Hippocampal formation (tissue), 2 donors: ENCODE results near the gene PAXX.
"Not testable (repeated sequence)": the region's sequence is repeated elsewhere in the genome, so short reads cannot be mapped to it uniquely, and the experiment has no call there.

Source experiments
- DNase-seq, 2 donors: peaks; one replicate each; lab custom pipeline; 2025; lab: John Stamatoyannopoulos, UW

PAXX gene

DNA sequence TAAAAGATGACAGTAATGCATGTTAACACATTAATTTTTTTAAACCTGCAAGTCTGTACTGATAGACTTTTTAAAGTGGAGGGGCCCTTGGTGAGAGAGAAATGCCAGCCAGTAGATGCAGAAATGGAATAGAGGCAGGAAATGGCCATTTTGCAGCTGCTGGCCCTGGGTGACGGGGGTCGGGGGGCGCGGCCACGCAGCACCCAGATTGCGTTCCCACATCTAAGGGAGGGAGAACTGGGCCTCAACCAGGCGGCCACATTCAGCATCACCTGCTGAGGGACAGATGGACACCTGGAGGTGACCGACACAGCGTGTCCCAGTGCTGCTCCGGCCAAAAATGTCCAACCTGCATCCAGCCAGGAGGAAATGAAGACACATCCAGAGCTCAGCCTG, 10.4 kb downstream of the PAXX start:
- no peak for DNase-seq

DNA sequence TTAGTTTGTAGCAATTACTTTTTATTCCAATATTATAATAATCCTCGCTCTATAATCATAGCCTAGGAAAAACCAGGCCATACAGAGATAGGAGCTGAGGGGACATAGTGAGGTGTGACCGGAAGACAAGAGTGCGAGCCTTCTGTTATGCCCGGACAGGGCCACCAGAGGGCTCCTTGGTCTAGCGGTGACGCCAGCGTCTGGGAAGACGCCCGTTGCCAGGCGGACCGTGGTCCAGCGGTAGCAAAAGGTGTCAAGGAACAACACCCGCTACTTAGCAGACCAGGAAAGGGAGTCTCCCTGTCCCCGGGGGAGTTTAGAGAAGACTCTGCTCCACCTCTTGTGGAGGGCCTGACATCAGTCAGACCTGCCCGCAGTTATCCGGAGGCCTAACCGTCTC, 12.1 kb downstream of the PAXX start:
- not testable (repeated sequence) for DNase-seq

DNA sequence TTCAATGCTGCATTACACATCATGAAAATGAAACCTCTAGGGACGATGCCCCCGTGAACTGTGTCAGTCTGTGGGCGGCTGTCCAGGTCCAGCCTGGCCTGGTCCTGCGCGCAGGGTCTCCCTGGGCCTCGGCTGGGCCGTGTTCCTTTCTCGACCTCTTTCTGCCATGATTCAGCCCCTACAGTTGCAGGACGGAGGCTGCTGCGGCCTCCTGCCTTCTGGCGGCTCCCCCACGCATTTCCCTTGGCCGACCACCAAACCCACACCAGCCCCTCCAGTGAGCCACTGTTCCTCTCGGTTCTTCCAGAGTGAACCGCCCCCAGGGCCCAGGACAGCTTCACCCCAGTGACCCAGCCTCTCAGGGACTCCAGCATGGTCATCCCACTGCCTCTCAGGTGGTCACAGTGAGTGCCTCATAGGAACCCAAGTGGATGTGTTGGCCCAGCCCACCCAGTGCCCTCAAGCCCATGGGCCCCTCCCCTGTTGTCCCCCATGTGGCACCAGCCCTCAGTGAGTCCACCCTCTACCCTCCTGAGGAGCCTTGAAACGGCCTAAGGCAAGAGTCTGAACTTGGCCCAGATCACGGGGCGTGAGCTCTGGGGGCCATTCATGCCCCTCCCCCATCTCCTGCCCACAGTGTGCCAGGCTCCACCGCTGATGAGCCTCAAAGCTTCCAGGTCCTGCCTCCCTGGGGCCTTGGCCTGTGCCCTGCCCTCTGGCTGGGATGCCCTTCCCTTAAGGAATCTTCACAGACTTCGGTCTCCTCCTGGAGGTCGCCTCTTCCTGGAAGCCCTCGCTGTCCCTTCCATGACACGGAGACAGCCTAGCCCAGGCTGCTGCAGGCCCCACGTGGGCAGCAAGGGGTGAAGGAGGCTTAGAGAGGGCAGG, 14.1 kb downstream of the PAXX start:
- no peak for DNase-seq

DNA sequence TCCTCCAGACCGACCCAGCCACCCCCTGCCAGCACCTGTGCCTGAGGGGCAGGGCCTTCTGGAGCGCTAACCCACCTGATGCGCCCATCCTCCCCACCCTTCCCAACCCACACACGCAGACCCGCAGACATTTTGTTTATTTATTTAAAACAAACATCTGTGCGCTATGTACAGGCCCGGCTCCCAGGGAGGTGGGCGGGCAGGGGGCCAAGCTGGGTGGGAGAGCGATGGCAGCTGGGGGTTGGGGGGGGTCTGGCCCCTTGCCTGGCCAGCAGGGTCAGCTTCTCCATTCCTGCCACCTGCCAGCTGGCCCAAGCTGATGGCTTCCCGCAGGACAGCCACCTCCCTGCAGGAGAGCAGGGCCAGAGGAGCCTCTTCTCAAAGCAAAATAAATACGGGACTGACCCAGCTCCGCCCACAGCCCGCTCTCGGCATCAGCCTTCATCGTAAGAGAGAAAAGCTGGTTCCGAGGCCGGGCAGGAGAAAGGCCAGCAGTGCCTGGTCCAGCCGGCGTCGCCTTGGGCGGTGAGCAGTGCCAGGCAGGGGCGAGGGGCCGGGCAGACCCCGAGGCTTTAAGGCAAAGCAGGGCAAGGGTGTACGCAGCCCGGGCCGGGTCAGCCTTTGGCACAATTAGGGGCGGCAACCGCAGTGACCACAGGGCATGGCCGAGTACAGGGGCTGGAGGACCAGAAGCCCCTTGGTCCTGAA, 15.0 kb downstream of the PAXX start:
- no peak for DNase-seq

GRCh38 chr9:137007816-137008270, 15.6 kb downstream of the PAXX start:
- no peak for DNase-seq

- no peak for DNase-seq
Measured at GRCh38 chr9:137008312-137008711, 16.1 kb downstream of the PAXX start.

GRCh38 chr9:137009217-137009616, 17.0 kb downstream of the PAXX start:
- no peak for DNase-seq

DNA sequence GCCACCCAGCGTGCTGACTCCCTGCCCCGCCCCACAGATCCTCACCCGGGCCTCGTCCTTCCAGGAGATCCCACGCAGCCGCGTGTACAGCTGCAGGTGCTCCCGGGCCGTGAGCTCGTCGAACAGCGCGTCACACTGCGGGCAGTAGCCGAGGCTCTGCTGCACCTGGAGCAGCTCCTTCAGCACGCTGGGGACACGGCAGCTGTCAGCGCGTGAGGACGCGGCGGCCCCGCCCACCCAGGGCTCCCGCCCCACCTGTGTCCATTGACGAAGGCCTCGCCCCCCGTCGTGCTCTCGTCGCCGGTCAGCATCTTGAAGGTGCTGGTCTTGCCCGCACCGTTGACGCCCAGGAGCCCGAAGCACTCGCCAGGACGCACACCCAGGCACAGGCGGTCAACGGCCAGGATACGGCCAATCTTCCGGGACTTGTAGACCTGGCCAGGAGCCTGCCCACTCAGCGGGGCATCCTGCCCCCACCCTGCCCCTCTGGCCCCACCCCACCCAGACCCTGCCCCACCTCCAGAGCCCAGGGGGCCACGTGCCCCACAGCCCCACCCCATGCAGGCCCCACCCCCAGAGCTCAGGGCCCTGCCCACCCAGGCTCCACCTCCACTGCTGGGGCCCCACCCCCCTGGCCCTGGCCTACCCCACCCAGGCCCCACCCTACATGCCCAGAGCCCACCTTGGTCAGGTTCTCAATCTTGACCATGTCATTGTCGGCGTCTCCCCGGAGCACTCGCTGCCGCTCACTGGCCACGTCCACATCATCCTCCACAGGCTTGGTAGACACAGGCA, 17.9 kb downstream of the PAXX start:
- no peak for DNase-seq

GRCh38 chr9:137011156-137011555, 18.9 kb downstream of the PAXX start:
- no peak for DNase-seq

GRCh38 chr9:137011907-137012675, 19.9 kb downstream of the PAXX start:
- no peak for DNase-seq

- no peak for DNase-seq
Measured at GRCh38 chr9:137012694-137013570, 20.7 kb downstream of the PAXX start.

DNA sequence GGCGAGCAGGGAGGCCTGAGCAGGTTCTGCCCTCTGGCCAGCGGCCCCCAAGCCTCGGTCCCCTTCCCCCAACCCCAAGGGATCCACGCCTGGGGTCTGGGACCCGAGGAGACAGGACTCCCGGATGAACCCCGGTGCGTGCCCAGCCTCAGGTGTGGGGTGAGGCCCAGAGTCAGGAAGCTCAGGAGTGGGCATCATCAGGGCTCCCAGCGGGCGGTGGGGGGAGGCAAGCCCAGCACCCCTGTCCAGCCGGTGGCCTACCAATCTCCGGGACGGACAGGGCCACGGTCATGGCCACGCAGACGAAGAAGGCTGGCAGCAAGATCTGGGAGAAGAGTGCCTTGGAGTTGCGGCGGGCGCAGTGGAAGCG, 21.3 kb downstream of the PAXX start:
- DNase-seq, result no peak

- no peak for DNase-seq
Measured at GRCh38 chr9:137014166-137014565, 21.9 kb downstream of the PAXX start.

DNA sequence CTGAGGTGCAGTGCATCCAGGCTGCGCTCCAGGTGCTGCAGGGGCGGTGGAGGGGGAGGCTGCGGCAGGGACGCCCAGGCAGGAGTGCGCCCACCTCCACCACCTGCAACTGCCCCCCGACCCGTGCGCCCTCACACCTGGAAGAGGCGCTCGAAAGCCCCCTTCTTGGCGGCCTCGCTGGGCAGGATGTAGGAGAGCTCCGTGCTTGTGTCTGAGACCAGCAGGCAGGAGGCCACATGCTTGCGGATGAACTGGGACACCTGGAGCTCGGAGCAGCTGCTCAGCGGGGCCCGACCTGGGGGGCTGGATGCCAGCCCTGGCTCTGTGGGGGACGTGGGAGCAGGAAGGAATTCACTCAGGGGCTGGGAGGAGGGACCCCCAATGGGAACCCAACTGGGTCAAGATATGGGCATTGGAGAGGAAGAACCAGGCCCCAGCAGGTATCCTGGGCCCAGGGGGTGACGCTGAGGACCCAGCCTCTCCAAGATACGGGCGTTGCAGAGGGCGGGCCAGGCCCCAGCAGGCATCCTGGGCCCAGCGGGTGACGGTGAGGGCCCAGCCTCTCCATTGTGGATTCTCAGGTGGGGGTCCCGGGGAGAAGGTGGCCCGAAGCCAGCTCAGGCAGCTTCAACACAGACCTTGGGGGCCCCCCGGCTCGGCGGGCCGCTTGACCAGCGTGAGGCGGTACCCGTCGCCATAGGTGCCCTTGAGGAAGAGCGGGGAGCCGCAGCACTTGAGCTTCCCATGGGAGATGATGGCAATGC, 22.7 kb downstream of the PAXX start:
- no peak for DNase-seq

- no peak for DNase-seq
Measured at GRCh38 chr9:137015540-137015930, 23.3 kb downstream of the PAXX start.

GRCh38 chr9:137015976-137016375, 23.8 kb downstream of the PAXX start:
- DNase-seq, result no peak

- no peak for DNase-seq
Measured at GRCh38 chr9:137016436-137016835, 24.2 kb downstream of the PAXX start.

DNA sequence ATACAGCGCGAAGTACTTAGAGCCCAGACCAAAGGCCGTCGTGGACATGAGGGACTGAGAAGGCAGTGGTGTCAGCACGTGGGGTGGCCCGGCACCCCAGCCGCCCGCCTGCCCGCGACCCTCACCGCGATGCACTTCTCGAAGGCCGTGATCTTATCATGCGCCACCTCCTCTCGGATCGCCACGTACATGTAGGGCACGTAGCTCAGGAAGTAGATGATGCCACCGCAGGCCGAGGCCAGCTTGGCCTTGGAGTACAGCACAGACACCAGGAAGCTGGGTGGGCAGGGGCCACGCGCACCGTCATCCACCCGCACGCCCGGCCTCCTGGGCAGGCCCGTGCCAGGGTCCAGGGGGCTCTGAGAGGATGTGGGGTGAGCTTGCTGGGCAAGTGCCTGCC, 24.8 kb downstream of the PAXX start:
- no peak for DNase-seq

DNA sequence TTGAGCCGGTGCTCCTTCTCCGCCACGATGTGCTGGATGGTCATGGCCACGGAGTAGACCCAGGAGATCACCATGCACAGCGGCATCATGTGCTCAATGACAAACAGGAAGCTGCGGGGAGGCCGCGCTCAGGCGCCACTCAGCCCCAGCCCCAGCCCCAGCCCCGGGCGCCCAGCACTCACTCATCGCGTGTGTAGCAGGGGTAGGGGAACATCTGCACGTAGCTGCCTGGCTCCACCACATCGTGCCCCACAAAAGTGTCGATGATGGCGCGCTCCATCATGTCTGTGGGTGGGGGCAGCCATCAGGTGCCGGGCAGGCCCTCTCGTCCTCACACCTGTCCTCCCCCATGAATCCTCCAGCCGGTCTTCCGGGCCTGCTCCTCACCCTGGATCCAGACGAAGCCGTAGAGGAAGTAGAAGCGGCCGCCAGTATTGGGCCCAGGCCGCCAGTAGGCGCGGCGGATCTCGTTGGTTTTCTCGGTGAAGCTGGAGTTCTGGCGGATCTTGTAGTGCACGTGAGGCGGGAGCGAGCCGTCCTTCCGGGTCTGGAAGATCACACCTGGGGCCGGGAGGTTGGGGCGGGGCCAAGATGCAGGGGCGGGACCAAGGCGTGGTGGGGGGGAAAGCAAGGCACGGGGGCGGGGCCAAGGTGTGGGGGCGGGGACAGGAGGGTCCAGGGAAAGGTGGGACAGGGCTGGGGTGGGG, 25.7 kb downstream of the PAXX start:
- DNase-seq, result no peak
